ENCODE measurements around the gene DLGAP5. TPM values are rescaled to one million over a fixed set of nuclear protein-coding genes. Genes with fewer than 3 reads are reported as not detected.

Gene DLGAP5
- total and polyA plus RNA-seq, 8 donors = 0.12 to 0.90 (median 0.47) TPM; not detected in 4

DNA sequence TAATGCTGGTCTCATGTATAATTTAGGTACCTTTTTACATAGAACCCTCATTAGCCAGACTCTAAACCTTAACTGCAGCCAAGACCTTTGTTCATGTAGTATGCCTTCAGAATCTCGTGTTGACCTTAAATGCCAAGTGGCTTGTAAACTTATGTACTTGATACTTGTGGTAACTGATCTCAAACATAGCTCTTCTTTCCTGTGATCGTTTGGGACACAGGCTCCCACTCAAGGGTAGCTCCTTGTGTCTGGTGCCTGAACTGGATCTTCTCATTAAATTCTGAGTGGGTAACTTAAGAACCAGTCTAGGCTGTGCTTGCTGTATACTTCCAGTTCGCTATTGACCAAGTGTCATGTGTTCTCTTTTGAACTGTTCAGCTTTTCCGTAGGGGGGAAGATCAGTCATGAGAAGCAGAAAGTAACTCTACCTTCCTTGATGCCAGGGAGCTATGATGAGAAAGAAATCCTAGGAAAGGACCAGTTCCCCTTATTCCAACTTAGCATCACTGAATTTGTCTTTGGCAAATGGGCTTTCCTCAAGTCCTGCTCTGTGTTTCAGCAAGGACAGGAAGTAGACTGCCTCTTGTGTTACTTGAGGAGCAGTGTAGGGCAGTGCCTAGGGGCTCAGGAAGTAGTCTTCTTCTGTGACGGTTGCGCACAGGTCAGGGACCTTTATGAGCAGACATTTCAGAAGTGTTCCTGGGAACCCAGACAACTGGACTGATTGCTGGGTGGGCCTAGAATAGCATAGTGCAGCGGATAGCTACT, 59.8 kb downstream of the DLGAP5 start:
- Histone ChIP-seq H3K27me3 (no peaks in the 10 kb centered on the region), H3K27ac (no peak overlapping the region), H3K4me1 (peaks cover 0 to 8% (median 0%) of the 10 kb centered on the region in 3 donors), H3K36me3 (no peaks in the 10 kb centered on the region), H3K4me3 (no peak overlapping the region), H3K9me3 (no peaks in the 10 kb centered on the region)
- intact Hi-C loops (cut with DNase I) = no loop called here
- 80% methylated on average over 7 of the region's 7 CpGs for WGBS, 2 donors
- DNase-seq = no peak
- FAIRE-seq = no peak
- ATAC-seq = no peak
- TF ChIP-seq, protein P1, sequence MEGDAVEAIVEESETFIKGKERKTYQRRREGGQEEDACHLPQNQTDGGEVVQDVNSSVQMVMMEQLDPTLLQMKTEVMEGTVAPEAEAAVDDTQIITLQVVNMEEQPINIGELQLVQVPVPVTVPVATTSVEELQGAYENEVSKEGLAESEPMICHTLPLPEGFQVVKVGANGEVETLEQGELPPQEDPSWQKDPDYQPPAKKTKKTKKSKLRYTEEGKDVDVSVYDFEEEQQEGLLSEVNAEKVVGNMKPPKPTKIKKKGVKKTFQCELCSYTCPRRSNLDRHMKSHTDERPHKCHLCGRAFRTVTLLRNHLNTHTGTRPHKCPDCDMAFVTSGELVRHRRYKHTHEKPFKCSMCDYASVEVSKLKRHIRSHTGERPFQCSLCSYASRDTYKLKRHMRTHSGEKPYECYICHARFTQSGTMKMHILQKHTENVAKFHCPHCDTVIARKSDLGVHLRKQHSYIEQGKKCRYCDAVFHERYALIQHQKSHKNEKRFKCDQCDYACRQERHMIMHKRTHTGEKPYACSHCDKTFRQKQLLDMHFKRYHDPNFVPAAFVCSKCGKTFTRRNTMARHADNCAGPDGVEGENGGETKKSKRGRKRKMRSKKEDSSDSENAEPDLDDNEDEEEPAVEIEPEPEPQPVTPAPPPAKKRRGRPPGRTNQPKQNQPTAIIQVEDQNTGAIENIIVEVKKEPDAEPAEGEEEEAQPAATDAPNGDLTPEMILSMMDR (IDR thresholded peaks at IDR 0.05) = no peak

DNA sequence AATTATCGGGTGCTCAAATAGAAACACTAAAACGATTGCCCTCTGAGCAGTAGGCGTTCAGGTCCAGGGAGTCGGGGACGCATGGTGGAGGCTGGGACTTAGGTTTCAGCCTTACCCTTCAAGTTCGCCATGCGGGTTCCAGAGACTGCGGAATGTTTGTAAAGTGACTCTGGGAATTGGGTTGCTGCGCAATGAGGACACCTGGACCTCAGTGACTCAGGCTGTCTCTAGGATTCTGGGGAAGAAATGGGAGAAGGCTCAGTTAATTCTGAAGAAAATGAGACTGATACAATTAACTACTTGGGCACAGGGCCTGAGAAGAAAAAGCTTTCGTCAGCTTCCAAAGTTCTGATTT, 61.2 kb downstream of the DLGAP5 start:
- no peaks in the 10 kb centered on the region for H3K9me3 ChIP-seq
- DNase-seq (peak in 2 of 6 donors; percentile 32 to 39), FAIRE-seq (no peak), ATAC-seq (peak; percentile 23 to 36 (median 27))
- 25 to 35% methylated on average over 10 of the region's 10 CpGs for WGBS, 2 donors
- H3K4me3 ChIP-seq = peak overlapping the region; percentile 58 to 89 (median 69)
- peak overlapping the region; percentile 56 to 89 (median 75) for H3K27ac ChIP-seq
- H3K36me3 ChIP-seq = no peaks in the 10 kb centered on the region
- peaks cover 0 to 8% (median 0%) of the 10 kb centered on the region in 3 donors for H3K4me1 ChIP-seq
- intact Hi-C loops (cut with DNase I) = no loop called here
- no peaks in the 10 kb centered on the region for H3K27me3 ChIP-seq
- TF ChIP-seq, protein P1 (IDR thresholded peaks at IDR 0.05) = no peak

DNA sequence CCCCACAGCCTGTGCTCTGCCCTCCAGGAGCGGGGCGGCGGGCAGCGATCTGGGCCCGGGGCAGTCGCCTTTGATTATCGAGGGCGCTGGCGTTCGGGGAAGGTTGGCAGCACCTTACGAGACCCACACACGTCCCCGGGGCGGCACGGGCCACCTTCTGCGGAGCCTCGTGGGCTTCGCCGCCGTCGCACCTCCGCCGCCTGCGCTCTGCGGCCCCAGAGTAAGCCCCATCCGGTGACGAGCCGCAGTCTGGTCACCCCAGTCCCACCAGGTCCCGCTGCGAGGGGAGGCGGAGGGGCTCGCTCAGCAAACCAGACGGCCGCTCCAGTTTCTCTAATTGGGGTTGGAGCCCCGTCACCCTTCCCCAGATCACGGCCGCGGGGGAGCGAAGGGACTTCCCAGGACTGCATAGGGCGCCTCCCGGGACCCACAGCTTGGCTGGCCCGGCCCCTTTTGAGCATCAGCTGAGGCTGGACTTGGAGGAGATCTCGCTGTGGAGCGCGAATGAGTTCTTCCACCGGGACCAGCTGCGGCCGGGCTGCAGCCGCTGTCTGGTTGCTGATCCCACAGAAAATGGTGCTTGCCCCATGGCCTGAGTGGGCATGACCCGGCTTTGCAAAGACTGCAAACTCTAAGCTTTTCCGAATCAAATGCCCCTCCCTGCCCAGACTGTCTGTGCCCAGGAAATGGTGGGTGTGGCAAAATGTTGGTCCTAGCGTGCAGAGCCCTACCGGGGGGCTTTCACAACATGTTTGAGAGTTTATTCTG, 61.8 kb downstream of the DLGAP5 start:
- H3K9me3 ChIP-seq = no peaks in the 10 kb centered on the region
- H3K27ac ChIP-seq = peak overlapping the region; percentile 56 to 89 (median 75)
- H3K27me3 ChIP-seq = no peaks in the 10 kb centered on the region
- ATAC-seq = peak; percentile 64 to 75 (median 70)
- peak overlapping the region; percentile 58 to 89 (median 69) for H3K4me3 ChIP-seq
- intact Hi-C loops (cut with DNase I) = no loop called here
- TF ChIP-seq, protein P1 (IDR thresholded peaks at IDR 0.05) = no peak
- WGBS, 2 donors = 1% methylated on average over 44 to 53 of the region's 53 CpGs
- no peaks in the 10 kb centered on the region for H3K36me3 ChIP-seq
- peak; percentile 48 to 85 (median 65) for DNase-seq
- FAIRE-seq = no peak
- peaks cover 0 to 8% (median 0%) of the 10 kb centered on the region in 3 donors for H3K4me1 ChIP-seq

DNA sequence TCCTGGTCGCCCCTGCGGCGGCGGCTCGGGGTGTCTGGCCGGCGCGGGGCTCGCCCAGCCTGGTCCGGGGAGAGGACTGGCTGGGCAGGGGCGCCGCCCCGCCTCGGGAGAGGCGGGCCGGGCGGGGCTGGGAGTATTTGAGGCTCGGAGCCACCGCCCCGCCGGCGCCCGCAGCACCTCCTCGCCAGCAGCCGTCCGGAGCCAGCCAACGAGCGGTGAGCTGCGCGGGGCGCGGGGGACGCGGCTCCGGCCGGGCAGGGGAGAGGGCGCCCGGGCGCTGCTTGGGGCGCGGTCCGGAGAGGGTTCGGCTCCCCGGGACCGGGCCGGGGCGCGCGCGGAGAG, 62.3 kb downstream of the DLGAP5 start, which contains the start of gene LGALS3:
LGALS3 (plus strand) TSS at position 167 of the 342 bp plus-strand sequence. CDS start 8,122 bp downstream, outside the sequence.
- Histone ChIP-seq H3K4me1 (peaks cover 0 to 8% (median 0%) of the 10 kb centered on the region in 3 donors), H3K27me3 (no peaks in the 10 kb centered on the region), H3K4me3 (peak within 1 kb of the TSS; percentile 58 to 89 (median 69)), H3K9me3 (no peaks in the 10 kb centered on the region), H3K27ac (peak within 1 kb of the TSS; percentile 56 to 89 (median 75)), H3K36me3 (no peaks in the 10 kb centered on the region)
- WGBS, 2 donors = 0 to 1% methylated on average over 39 to 50 of the region's 50 CpGs
- DNase-seq (peak; percentile 62 to 88 (median 76)), FAIRE-seq (no peak), ATAC-seq (peak; percentile 82 to 90 (median 87))
- intact Hi-C loops (cut with DNase I) = no loop called here
- TF ChIP-seq, protein P1 (IDR thresholded peaks at IDR 0.05) = no peak

Data from pancreas (tissue), 10 donors.